HepG2 (cell line): ENCODE results near the gene ANAPC16. TPM values are rescaled to one million over a fixed set of nuclear protein-coding genes. Genes with fewer than 3 reads are reported as not detected.

Source experiments
- CEBPB ChIP-seq: IDR thresholded peaks from 2 replicates; pipeline ENCODE4 v1.6.1; 2011; ENCODE audit warnings: low read depth, low read length, improper control_type of control experiment, borderline replicate concordance
- GLI4 ChIP-seq: sonication (generic); formaldehyde crosslinking; IDR thresholded peaks from 2 replicates; pipeline ENCODE4 v1.5.1; 2020; ENCODE audit warnings: missing genetic modification reagents, mild to moderate bottlenecking, moderate library complexity, borderline replicate concordance
- JUNB ChIP-seq: sonication (generic); formaldehyde crosslinking; IDR thresholded peaks from 2 replicates; pipeline ENCODE4 v1.8.0; 2022; ENCODE audit warnings: missing genetic modification reagents, mild to moderate bottlenecking, borderline replicate concordance
- MXI1 ChIP-seq: IDR thresholded peaks from 3 replicates; pipeline ENCODE4 v1.6.1; 2012; ENCODE audit warnings: low read depth, low read length, inconsistent platforms, borderline replicate concordance
- NBN ChIP-seq: fragments of 450-650 bp; conservative IDR thresholded peaks from 2 replicates; pipeline ENCODE4 v1.6.1; 2017
- PHF21A ChIP-seq: sonication (generic); formaldehyde crosslinking; IDR thresholded peaks from 2 replicates; pipeline ENCODE4 v1.5.0; 2020; ENCODE audit warnings: mild to moderate bottlenecking, missing genetic modification reagents
- RARA ChIP-seq: IDR thresholded peaks from 2 replicates; pipeline ENCODE4 v1.6.1; 2016; ENCODE audit warnings: missing genetic modification reagents, missing compliant biosample characterization
- SALL1 ChIP-seq: sonication (generic); formaldehyde crosslinking; IDR thresholded peaks from 2 replicates; pipeline ENCODE4 v1.8.0; 2022; ENCODE audit warnings: mild to moderate bottlenecking, missing genetic modification reagents
- SNAI1 ChIP-seq: sonication (generic); formaldehyde crosslinking; IDR thresholded peaks from 2 replicates; pipeline ENCODE4 v1.5.0; 2020; ENCODE audit warnings: mild to moderate bottlenecking, missing genetic modification reagents, borderline replicate concordance
- SOX5 ChIP-seq: IDR thresholded peaks from 2 replicates; pipeline ENCODE4 v1.6.1; 2016; ENCODE audit warnings: borderline replicate concordance
- ZEB1 ChIP-seq: IDR thresholded peaks from 2 replicates; pipeline ENCODE4 v1.6.1; 2012; ENCODE audit warnings: mild to moderate bottlenecking, low read depth, inconsistent platforms; ENCODE audit not compliant: insufficient replicate concordance
- ZNF121 ChIP-seq: sonication (generic); formaldehyde crosslinking; IDR thresholded peaks from 2 replicates; pipeline ENCODE4 v1.5.0; 2020; ENCODE audit warnings: mild to moderate bottlenecking, missing genetic modification reagents
- ZNF292 ChIP-seq: sonication (generic); formaldehyde crosslinking; IDR thresholded peaks from 2 replicates; pipeline ENCODE4 v1.8.1; 2022; ENCODE audit warnings: mild to moderate bottlenecking, low read depth, missing genetic modification reagents, borderline replicate concordance
- ZNF317 ChIP-seq: sonication (generic); formaldehyde crosslinking; IDR thresholded peaks from 2 replicates; pipeline ENCODE4 v1.5.0; 2020; ENCODE audit warnings: mild to moderate bottlenecking, missing genetic modification reagents
- ZNF431 ChIP-seq: sonication (generic); formaldehyde crosslinking; IDR thresholded peaks from 2 replicates; pipeline ENCODE4 v1.9.0; 2022; ENCODE audit warnings: missing genetic modification reagents, low read depth, mild to moderate bottlenecking, borderline replicate concordance
- ZNF75D ChIP-seq: sonication (generic); formaldehyde crosslinking; IDR thresholded peaks from 2 replicates; pipeline ENCODE4 v1.8.1; 2023; ENCODE audit warnings: missing genetic modification reagents, mild to moderate bottlenecking, borderline replicate concordance
- ZNF816 ChIP-seq: sonication (generic); formaldehyde crosslinking; IDR thresholded peaks from 2 replicates; pipeline ENCODE4 v1.8.0; 2022; ENCODE audit warnings: missing genetic modification reagents, mild to moderate bottlenecking, borderline replicate concordance
- polyA plus RNA-seq, 8 experiments: library from polyadenylated mRNA; depleted of rRNA in 3 of 8; stranded (reverse) in 7 of 8; unstranded in 1 of 8; fragments of >200 nt; fragmentation: Illumina TruSeq in 4 of 8; extraction: Trizol in 4 of 8; gene quantifications; 2 replicates each; pipeline versions ENCODE4 v1.2.1 to v1.2.3, GENCODE V29; 2011 to 2016; ENCODE audit warnings: low read depth in 4 of 8, missing spikeins in 1 of 8, mixed read lengths in 1 of 8; ENCODE audit not compliant: insufficient read depth in 1 of 8
- total RNA-seq, 5 experiments: library from RNA; depleted of rRNA; stranded (reverse); fragments of >200 nt; fragmentation: Illumina TruSeq; extraction: Trizol; gene quantifications; 2 replicates each; pipeline ENCODE4 v1.2.3, GENCODE V29; 2016; ENCODE audit warnings: low read depth in 1 of 5
- TF ChIP-seq, protein P1 (sequence below): sonication (generic); formaldehyde crosslinking; IDR thresholded peaks from 2 replicates; pipeline ENCODE4 v1.5.0; 2020; ENCODE audit warnings: missing genetic modification reagents, mild to moderate bottlenecking, borderline replicate concordance
- TF ChIP-seq, protein P2 (sequence below): sonication (generic); formaldehyde crosslinking; conservative IDR thresholded peaks from 2 replicates; pipeline ENCODE4 v1.4.0; 2020; ENCODE audit warnings: missing genetic modification reagents
- TF ChIP-seq, protein P3 (sequence below): sonication (generic); formaldehyde crosslinking; IDR thresholded peaks from 2 replicates; pipeline ENCODE4 v1.4.0; 2020; ENCODE audit warnings: missing genetic modification reagents, borderline replicate concordance

The ANAPC16 gene
- total and polyA plus RNA-seq, 2 of the 13 experiments (the other 11 are each of a cell fraction or from before 2014, with no cell fraction given), result 74.8 to 89.4 TPM

- TF ChIP-seq, protein P1, sequence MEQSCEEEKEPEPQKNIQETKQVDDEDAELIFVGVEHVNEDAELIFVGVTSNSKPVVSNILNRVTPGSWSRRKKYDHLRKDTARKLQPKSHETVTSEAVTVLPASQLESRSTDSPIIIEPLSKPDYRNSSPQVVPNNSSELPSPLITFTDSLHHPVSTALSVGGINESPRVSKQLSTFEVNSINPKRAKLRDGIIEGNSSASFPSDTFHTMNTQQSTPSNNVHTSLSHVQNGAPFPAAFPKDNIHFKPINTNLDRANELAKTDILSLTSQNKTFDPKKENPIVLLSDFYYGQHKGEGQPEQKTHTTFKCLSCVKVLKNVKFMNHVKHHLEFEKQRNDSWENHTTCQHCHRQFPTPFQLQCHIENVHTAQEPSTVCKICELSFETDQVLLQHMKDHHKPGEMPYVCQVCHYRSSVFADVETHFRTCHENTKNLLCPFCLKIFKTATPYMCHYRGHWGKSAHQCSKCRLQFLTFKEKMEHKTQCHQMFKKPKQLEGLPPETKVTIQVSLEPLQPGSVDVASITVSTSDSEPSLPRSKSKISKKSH (CRISPR knock-in tag), result peak; percentile 97
- no peak for TF ChIP-seq NBN
- TF ChIP-seq, protein P2, sequence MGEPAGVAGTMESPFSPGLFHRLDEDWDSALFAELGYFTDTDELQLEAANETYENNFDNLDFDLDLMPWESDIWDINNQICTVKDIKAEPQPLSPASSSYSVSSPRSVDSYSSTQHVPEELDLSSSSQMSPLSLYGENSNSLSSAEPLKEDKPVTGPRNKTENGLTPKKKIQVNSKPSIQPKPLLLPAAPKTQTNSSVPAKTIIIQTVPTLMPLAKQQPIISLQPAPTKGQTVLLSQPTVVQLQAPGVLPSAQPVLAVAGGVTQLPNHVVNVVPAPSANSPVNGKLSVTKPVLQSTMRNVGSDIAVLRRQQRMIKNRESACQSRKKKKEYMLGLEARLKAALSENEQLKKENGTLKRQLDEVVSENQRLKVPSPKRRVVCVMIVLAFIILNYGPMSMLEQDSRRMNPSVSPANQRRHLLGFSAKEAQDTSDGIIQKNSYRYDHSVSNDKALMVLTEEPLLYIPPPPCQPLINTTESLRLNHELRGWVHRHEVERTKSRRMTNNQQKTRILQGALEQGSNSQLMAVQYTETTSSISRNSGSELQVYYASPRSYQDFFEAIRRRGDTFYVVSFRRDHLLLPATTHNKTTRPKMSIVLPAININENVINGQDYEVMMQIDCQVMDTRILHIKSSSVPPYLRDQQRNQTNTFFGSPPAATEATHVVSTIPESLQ, result peak; percentile 84; the same call in 1 of the 2 replicates
- TF ChIP-seq CEBPB, result no peak
- peak; percentile 42; the same call in 1 of the 2 replicates for TF ChIP-seq ZNF317 (CRISPR knock-in tag)
- TF ChIP-seq SOX5, result peak; percentile 71
- TF ChIP-seq SALL1 (CRISPR knock-in tag), result peak; percentile 95
- TF ChIP-seq ZNF431 (CRISPR knock-in tag), result peak; percentile 97
- TF ChIP-seq, protein P3, sequence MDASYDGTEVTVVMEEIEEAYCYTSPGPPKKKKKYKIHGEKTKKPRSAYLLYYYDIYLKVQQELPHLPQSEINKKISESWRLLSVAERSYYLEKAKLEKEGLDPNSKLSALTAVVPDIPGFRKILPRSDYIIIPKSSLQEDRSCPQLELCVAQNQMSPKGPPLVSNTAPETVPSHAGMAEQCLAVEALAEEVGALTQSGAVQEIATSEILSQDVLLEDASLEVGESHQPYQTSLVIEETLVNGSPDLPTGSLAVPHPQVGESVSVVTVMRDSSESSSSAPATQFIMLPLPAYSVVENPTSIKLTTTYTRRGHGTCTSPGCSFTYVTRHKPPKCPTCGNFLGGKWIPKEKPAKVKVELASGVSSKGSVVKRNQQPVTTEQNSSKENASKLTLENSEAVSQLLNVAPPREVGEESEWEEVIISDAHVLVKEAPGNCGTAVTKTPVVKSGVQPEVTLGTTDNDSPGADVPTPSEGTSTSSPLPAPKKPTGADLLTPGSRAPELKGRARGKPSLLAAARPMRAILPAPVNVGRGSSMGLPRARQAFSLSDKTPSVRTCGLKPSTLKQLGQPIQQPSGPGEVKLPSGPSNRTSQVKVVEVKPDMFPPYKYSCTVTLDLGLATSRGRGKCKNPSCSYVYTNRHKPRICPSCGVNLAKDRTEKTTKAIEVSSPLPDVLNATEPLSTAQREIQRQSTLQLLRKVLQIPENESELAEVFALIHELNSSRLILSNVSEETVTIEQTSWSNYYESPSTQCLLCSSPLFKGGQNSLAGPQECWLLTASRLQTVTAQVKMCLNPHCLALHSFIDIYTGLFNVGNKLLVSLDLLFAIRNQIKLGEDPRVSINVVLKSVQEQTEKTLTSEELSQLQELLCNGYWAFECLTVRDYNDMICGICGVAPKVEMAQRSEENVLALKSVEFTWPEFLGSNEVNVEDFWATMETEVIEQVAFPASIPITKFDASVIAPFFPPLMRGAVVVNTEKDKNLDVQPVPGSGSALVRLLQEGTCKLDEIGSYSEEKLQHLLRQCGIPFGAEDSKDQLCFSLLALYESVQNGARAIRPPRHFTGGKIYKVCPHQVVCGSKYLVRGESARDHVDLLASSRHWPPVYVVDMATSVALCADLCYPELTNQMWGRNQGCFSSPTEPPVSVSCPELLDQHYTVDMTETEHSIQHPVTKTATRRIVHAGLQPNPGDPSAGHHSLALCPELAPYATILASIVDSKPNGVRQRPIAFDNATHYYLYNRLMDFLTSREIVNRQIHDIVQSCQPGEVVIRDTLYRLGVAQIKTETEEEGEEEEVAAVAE (CRISPR knock-in tag), result 0 out of 2 replicates have a peak, but pooled peaks have one; percentile 35
- 0 out of 2 replicates have a peak, but pooled peaks have one; percentile 11 for TF ChIP-seq SNAI1 (CRISPR knock-in tag)
- TF ChIP-seq MXI1, result peak; percentile 75; the same call in 2 of the 3 replicates
- peak; percentile 53; the same call in 1 of the 2 replicates for TF ChIP-seq ZNF292
- 0 out of 2 replicates have a peak, but pooled peaks have one; percentile 36 for TF ChIP-seq GLI4
- peak; percentile 10; the same call in 1 of the 2 replicates for TF ChIP-seq JUNB
- peak; percentile 73 for TF ChIP-seq PHF21A (CRISPR knock-in tag)
- peak; percentile 65 for TF ChIP-seq RARA (CRISPR knock-in tag)
- peak; percentile 63 for TF ChIP-seq ZEB1
- TF ChIP-seq ZNF121, result 0 out of 2 replicates have a peak, but pooled peaks have one; percentile 3
- no peak for TF ChIP-seq ZNF816
- no peak for TF ChIP-seq ZNF75D
These were observed 57.8 kb downstream of the ANAPC16 start, which contains the start of gene DDIT4 (continued) for GRCh38 chr10:72273410-72274212.
